DND-41 (cell line): ENCODE data around the gene OR2H2.

Source experiments
- ATAC-seq: fragments of 200-7000 bp; cut with Tn5 transposase; 3 replicates; pipeline ENCODE4 v1.9.1; 2021; ENCODE audit warnings: low read depth; ENCODE audit not compliant: insufficient read depth
- DNase-seq: peaks from one replicate; pipeline ENCODE4 v3.0.0-alpha.2; 2020
- H2AFZ ChIP-seq: 2 replicates; pipeline ENCODE4 v1.6.0; 2012; ENCODE audit warnings: low read depth, low read length
- H3K27ac ChIP-seq: 2 replicates; pipeline ENCODE4 v1.5.1; 2012; ENCODE audit warnings: low read length, inconsistent platforms
- H3K27me3 ChIP-seq: fragments of 200-600 bp; sonication (generic); 2 replicates; pipeline ENCODE4 v1.6.0; 2012; ENCODE audit warnings: low read length, mild to moderate bottlenecking, inconsistent platforms; ENCODE audit not compliant: insufficient read depth, poor library complexity
- H3K36me3 ChIP-seq: 2 replicates; pipeline ENCODE4 v1.5.1; 2012; ENCODE audit warnings: low read length, inconsistent platforms; ENCODE audit not compliant: insufficient read depth
- H3K4me1 ChIP-seq: 2 replicates; pipeline ENCODE4 v1.5.1; 2012; ENCODE audit warnings: mild to moderate bottlenecking, low read length; ENCODE audit not compliant: insufficient read depth
- H3K4me2 ChIP-seq: 2 replicates; pipeline ENCODE4 v1.6.0; 2012; ENCODE audit warnings: mild to moderate bottlenecking, moderate library complexity, low read length, inconsistent platforms; ENCODE audit not compliant: insufficient read depth
- H3K4me3 ChIP-seq, 2 experiments: fragments of 200-600 bp in 1 of 2; shearing (Covaris generic) in 1 of 2; 2 replicates each; pipeline ENCODE4 v1.5.1; 2012 to 2016; ENCODE audit warnings: inconsistent platforms in 2 of 2, low read length in 2 of 2, mild to moderate bottlenecking in 2 of 2, low read depth in 1 of 2, moderate library complexity in 1 of 2
- H3K79me2 ChIP-seq: 2 replicates; pipeline ENCODE4 v1.6.0; 2012; ENCODE audit warnings: low read length, inconsistent platforms; ENCODE audit not compliant: insufficient read depth
- H3K9ac ChIP-seq: 2 replicates; pipeline ENCODE4 v1.6.0; 2012; ENCODE audit warnings: low read depth, mild to moderate bottlenecking, inconsistent platforms, low read length, moderate library complexity
- H3K9me3 ChIP-seq: 2 replicates; pipeline ENCODE4 v1.5.1; 2012; ENCODE audit warnings: low read length, moderate library complexity, mild to moderate bottlenecking, inconsistent platforms; ENCODE audit not compliant: insufficient read depth, severe bottlenecking
- H4K20me1 ChIP-seq: 2 replicates; pipeline ENCODE4 v1.6.0; 2012; ENCODE audit warnings: low read length; ENCODE audit not compliant: insufficient read depth
- CTCF ChIP-seq: IDR thresholded peaks from 2 replicates; pipeline ENCODE4 v1.5.1; 2012; ENCODE audit warnings: borderline replicate concordance, low read length, moderate library complexity, mild to moderate bottlenecking; ENCODE audit not compliant: poor library complexity, severe bottlenecking; ENCODE audit errors: extremely low read depth
- EZH2 ChIP-seq: IDR thresholded peaks from 3 replicates; pipeline ENCODE4 v1.6.1; 2012; ENCODE audit warnings: borderline replicate concordance, low read depth, mild to moderate bottlenecking, moderate library complexity, low read length, inconsistent platforms; ENCODE audit not compliant: severe bottlenecking

The OR2H2 gene

GRCh38 chr6:29611426-29611825 is 26.5 kb downstream of the OR2H2 start:
- Histone ChIP-seq H3K4me2 (no peak overlapping the region), H3K4me3 (no peak overlapping the region), H4K20me1 (no peaks in the 10 kb centered on the region), H2AFZ (no peak overlapping the region), H3K4me1 (no peaks in the 10 kb centered on the region), H3K27ac (no peak overlapping the region), H3K36me3 (peaks cover 38% of the 10 kb centered on the region; the same call in 1 of the 2 replicates), H3K27me3 (no peaks in the 10 kb centered on the region), H3K9ac (no peak overlapping the region), H3K79me2 (no peaks in the 10 kb centered on the region), H3K9me3 (no peaks in the 10 kb centered on the region)
- ATAC-seq (no peak), DNase-seq (no peak)
- TF ChIP-seq EZH2: no peak
- TF ChIP-seq CTCF: no peak

GRCh38 chr6:29617782-29618554 is 33.0 kb downstream of the OR2H2 start:
- TF ChIP-seq EZH2 (no peak), CTCF (no peak)
- no peak overlapping the region for H3K9ac ChIP-seq
- H4K20me1 ChIP-seq: no peaks in the 10 kb centered on the region
- no peak overlapping the region for H3K4me3 ChIP-seq
- no peaks in the 10 kb centered on the region for H3K4me1 ChIP-seq
- H3K27me3 ChIP-seq: no peaks in the 10 kb centered on the region
- DNase-seq (no peak), ATAC-seq (no peak)
- no peak overlapping the region for H3K27ac ChIP-seq
- H3K9me3 ChIP-seq: no peaks in the 10 kb centered on the region
- H2AFZ ChIP-seq: no peak overlapping the region
- H3K79me2 ChIP-seq: no peaks in the 10 kb centered on the region
- H3K4me2 ChIP-seq: no peak overlapping the region
- peaks cover 25% of the 10 kb centered on the region for H3K36me3 ChIP-seq

- no peak overlapping the region for H2AFZ ChIP-seq
- no peak overlapping the region for H3K4me3 ChIP-seq
- no peaks in the 10 kb centered on the region for H4K20me1 ChIP-seq
- no peaks in the 10 kb centered on the region for H3K9me3 ChIP-seq
- no peak overlapping the region for H3K4me2 ChIP-seq
- H3K27me3 ChIP-seq: no peaks in the 10 kb centered on the region
- no peak overlapping the region for H3K27ac ChIP-seq
- H3K79me2 ChIP-seq: no peaks in the 10 kb centered on the region
- H3K9ac ChIP-seq: no peak overlapping the region
- no peaks in the 10 kb centered on the region for H3K4me1 ChIP-seq
- TF ChIP-seq CTCF (no peak), EZH2 (no peak)
- peaks cover 34% of the 10 kb centered on the region for H3K36me3 ChIP-seq
- DNase-seq (no peak), ATAC-seq (no peak)
Measured at GRCh38 chr6:29619578-29620160, 34.7 kb downstream of the OR2H2 start.
